ENCODE data around the gene SLC39A10. TPM values are rescaled to one million over a fixed set of nuclear protein-coding genes. Genes with fewer than 3 reads are reported as not detected.
"Not testable (repeated sequence)": the region's sequence is repeated elsewhere in the genome, so short reads cannot be mapped to it uniquely, and the experiment has no call there.

SLC39A10 gene
- total and polyA plus RNA-seq, 9 donors: 9.1 to 33.5 (median 26.4) TPM

- no peaks in the 10 kb centered on the region for H3K36me3 ChIP-seq
- 84 to 93% (median 87%) methylated on average over 2 of the region's 2 CpGs for WGBS, 3 donors
- H3K9me3 ChIP-seq: no peaks in the 10 kb centered on the region
- no peaks in the 10 kb centered on the region for H3K27me3 ChIP-seq
- H3K4me1 ChIP-seq (ENCODE audit: insufficient read depth): no peaks in the 10 kb centered on the region
- TF ChIP-seq POLR2A (IDR thresholded peaks at IDR 0.05) (no peak), CTCF (IDR thresholded peaks at IDR 0.05) (no peak), EP300 (IDR thresholded peaks at IDR 0.05) (no peak)
- no peak overlapping the region for H3K4me3 ChIP-seq
- no peak for DNase-seq
- intact Hi-C loops (cut with DNase I): no loop called here
- H3K27ac ChIP-seq: no peak overlapping the region
Measured at GRCh38 chr2:195645413-195645812, 11.6 kb upstream of the SLC39A10 start.

- no peaks in the 10 kb centered on the region for H3K27me3 ChIP-seq
- no peaks in the 10 kb centered on the region for H3K4me1 ChIP-seq (ENCODE audit: insufficient read depth)
- no peak for TF ChIP-seq POLR2A (IDR thresholded peaks at IDR 0.05)
- TF ChIP-seq EP300 (IDR thresholded peaks at IDR 0.05): no peak
- no peak for TF ChIP-seq CTCF (IDR thresholded peaks at IDR 0.05)
- H3K4me3 ChIP-seq: no peak overlapping the region
- intact Hi-C loops (cut with DNase I): no loop called here
- no peaks in the 10 kb centered on the region for H3K36me3 ChIP-seq
- no peak overlapping the region for H3K27ac ChIP-seq
- DNase-seq: no peak
- WGBS, 3 donors: 63 to 74% (median 71%) methylated on average over 9 of the region's 9 CpGs
- H3K9me3 ChIP-seq: no peaks in the 10 kb centered on the region
Measured at GRCh38 chr2:195646424-195646823, 10.6 kb upstream of the SLC39A10 start.

- no peak for DNase-seq
- Histone ChIP-seq H3K36me3 (no peaks in the 10 kb centered on the region), H3K27ac (no peak overlapping the region), H3K9me3 (no peaks in the 10 kb centered on the region), H3K27me3 (no peaks in the 10 kb centered on the region), H3K4me3 (no peak overlapping the region), H3K4me1 (ENCODE audit: insufficient read depth) (no peaks in the 10 kb centered on the region)
- WGBS, 3 donors: 90 to 93% (median 90%) methylated on average over 3 of the region's 3 CpGs
- no peak for TF ChIP-seq CTCF (IDR thresholded peaks at IDR 0.05)
- TF ChIP-seq POLR2A (IDR thresholded peaks at IDR 0.05): no peak
- no peak for TF ChIP-seq EP300 (IDR thresholded peaks at IDR 0.05)
- intact Hi-C loops (cut with DNase I): no loop called here
Measured at GRCh38 chr2:195647302-195647701, 9.7 kb upstream of the SLC39A10 start.

GRCh38 chr2:195648370-195648769 lies 8.7 kb upstream of the SLC39A10 start:
- H3K36me3 ChIP-seq; intact Hi-C loops (cut with DNase I); H3K27ac ChIP-seq; H3K9me3 ChIP-seq; H3K4me3 ChIP-seq; H3K27me3 ChIP-seq; H3K4me1 ChIP-seq (ENCODE audit: insufficient read depth); DNase-seq: not testable (repeated sequence)
- 91 to 100% (median 94%) methylated on average over 2 of the region's 2 CpGs for WGBS, 3 donors

- 40 to 67% (median 47%) methylated on average over 5 of the region's 5 CpGs for WGBS, 3 donors
- intact Hi-C loops (cut with DNase I): no loop called here
- DNase-seq: no peak
Measured at GRCh38 chr2:195648787-195649186, 8.2 kb upstream of the SLC39A10 start.

More at GRCh38 chr2:195648787-195649186, 8.2 kb upstream of the SLC39A10 start:
- H3K36me3 ChIP-seq: no peaks in the 10 kb centered on the region
- H3K9me3 ChIP-seq: no peaks in the 10 kb centered on the region
- no peak for TF ChIP-seq POLR2A (IDR thresholded peaks at IDR 0.05)
- no peak for TF ChIP-seq CTCF (IDR thresholded peaks at IDR 0.05)
- TF ChIP-seq EP300 (IDR thresholded peaks at IDR 0.05): no peak
- no peaks in the 10 kb centered on the region for H3K27me3 ChIP-seq
- H3K4me3 ChIP-seq: no peak overlapping the region
- no peaks in the 10 kb centered on the region for H3K4me1 ChIP-seq (ENCODE audit: insufficient read depth)
- no peak overlapping the region for H3K27ac ChIP-seq

Data from ovary (tissue), 9 donors.